ENCODE results near the gene MYO1H.
"Not testable (repeated sequence)": the region's sequence is repeated elsewhere in the genome, so short reads cannot be mapped to it uniquely, and the experiment has no call there.

Gene MYO1H

GRCh38 chr12:109449845-109450532 is 102.3 kb downstream of the MYO1H start:
- DNase-seq = no peak

- no peak for DNase-seq
Observed at GRCh38 chr12:109450980-109451379, 103.3 kb downstream of the MYO1H start.

GRCh38 chr12:109451400-109451799 is 103.7 kb downstream of the MYO1H start:
- no peak for DNase-seq

GRCh38 chr12:109452489-109452888 is 104.8 kb downstream of the MYO1H start:
- DNase-seq = no peak

GRCh38 chr12:109455706-109456105 is 108.0 kb downstream of the MYO1H start:
- DNase-seq = no peak

GRCh38 chr12:109458086-109458485 is 110.4 kb downstream of the MYO1H start:
- DNase-seq = no peak

GRCh38 chr12:109458771-109459208 is 111.1 kb downstream of the MYO1H start:
- DNase-seq = no peak

- DNase-seq = no peak
Observed at GRCh38 chr12:109459247-109459646, 111.5 kb downstream of the MYO1H start.

GRCh38 chr12:109460538-109460937 is 112.8 kb downstream of the MYO1H start:
- no peak for DNase-seq

GRCh38 chr12:109461049-109461845 is 113.5 kb downstream of the MYO1H start:
- peak; percentile 19 for DNase-seq

- no peak for DNase-seq
Observed at GRCh38 chr12:109461846-109462756, 114.4 kb downstream of the MYO1H start.

- no peak for DNase-seq
Observed at GRCh38 chr12:109462868-109463692, 115.4 kb downstream of the MYO1H start.

GRCh38 chr12:109463756-109464155 is 116.1 kb downstream of the MYO1H start:
- no peak for DNase-seq

- no peak for DNase-seq
Observed at GRCh38 chr12:109464642-109465351, 117.1 kb downstream of the MYO1H start.

- DNase-seq = no peak
Observed at GRCh38 chr12:109466305-109466704, 118.6 kb downstream of the MYO1H start.

- DNase-seq = no peak
Observed at GRCh38 chr12:109466821-109467220, 119.1 kb downstream of the MYO1H start.

- no peak for DNase-seq
Observed at GRCh38 chr12:109467978-109468676, 120.4 kb downstream of the MYO1H start.

GRCh38 chr12:109469517-109469916 is 121.8 kb downstream of the MYO1H start:
- no peak for DNase-seq

- DNase-seq = no peak
Observed at GRCh38 chr12:109473006-109473405, 125.3 kb downstream of the MYO1H start.

- not testable (repeated sequence) for DNase-seq
Observed at GRCh38 chr12:109473526-109474270, 126.0 kb downstream of the MYO1H start.

Data from KG1 (cell line).